SKM-1 treated with dmso at 0.1 percent for 144 hours (cell line): ENCODE results near the gene DENND5A.
"Not testable (repeated sequence)": the region's sequence is repeated elsewhere in the genome, so short reads cannot be mapped to it uniquely, and the experiment has no call there.

Experiments
- DNase-seq: peaks from one replicate; lab custom pipeline; 2025; ENCODE audit not compliant: unreplicated experiment; lab: John Stamatoyannopoulos, UW

DENND5A gene

GRCh38 chr11:9266132-9266736 lies 1.1 kb upstream of the DENND5A start:
- no peak for DNase-seq

DNA sequence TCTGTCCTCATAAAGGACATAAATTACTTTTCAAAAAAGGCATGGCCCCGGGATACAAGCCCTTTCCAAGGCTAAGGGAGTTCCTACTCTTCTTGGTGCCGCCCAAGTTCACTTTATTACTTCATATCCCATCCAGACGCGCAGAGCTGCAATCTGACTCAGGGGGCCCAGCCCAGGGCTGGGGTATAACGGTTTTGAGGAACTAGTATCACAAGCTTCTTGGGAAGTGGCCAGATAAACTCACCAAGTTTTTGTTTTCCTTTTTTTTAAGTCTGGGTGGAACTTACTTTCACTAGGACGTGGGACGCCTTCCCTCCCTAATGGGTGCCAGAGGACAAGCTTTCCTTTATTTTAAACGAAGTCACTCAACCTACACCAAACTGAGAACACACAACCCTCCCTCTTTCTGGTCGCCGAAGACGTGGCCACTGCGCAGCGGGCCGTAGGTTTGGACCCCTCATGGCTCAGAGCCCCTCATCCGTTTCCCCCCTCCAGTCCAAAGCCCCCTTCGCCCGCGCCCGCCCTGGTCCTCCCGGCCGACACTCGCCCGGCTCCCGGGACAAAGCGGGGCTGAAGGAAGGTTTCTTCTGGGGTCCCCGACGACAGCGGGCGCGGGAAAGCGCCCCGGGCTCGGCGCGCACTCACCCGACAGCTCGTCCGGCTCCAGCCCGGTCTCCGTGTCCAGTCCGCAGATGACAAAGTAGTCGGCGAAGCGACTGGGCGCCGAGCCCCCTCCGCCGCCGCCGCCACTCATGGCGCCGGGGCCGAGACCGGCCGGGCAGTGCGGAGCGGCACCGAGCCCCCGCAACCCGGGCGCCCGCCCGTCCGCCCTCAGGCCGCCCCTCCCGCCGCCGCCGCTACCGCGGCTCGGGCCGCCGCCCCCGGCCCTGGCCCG lies 587 bp downstream of the DENND5A start:
- DNase-seq = peak; percentile 91

GRCh38 chr11:9263840-9264315 lies 1.3 kb downstream of the DENND5A start:
- peak; percentile 66 for DNase-seq

GRCh38 chr11:9260838-9261146 lies 4.4 kb downstream of the DENND5A start:
- DNase-seq = not testable (repeated sequence)

GRCh38 chr11:9259981-9260837 lies 4.9 kb downstream of the DENND5A start:
- no peak for DNase-seq

DNA sequence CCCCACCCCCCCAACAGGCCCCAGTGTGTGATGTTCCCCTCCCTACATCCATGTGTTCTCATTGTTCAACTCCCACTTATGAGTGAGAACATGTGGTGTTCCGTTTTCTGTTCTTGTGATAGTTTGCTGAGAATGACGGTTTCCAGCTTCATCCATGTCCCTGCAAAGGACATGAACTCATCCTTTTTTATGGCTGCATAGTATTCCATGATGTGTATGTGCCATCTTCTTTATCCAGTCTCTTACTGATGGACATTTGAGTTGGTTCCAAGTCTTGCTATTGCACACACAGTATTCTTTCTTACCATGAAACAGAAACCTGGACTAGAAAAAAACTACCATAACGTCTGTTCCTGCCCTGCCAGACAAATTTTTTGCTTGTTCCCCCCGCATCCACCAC lies 6.9 kb downstream of the DENND5A start:
- not testable (repeated sequence) for DNase-seq

- no peak for DNase-seq
Observed at GRCh38 chr11:9254416-9254815, 10.7 kb downstream of the DENND5A start.

GRCh38 chr11:9253086-9253485 lies 12.1 kb downstream of the DENND5A start:
- DNase-seq = no peak

DNA sequence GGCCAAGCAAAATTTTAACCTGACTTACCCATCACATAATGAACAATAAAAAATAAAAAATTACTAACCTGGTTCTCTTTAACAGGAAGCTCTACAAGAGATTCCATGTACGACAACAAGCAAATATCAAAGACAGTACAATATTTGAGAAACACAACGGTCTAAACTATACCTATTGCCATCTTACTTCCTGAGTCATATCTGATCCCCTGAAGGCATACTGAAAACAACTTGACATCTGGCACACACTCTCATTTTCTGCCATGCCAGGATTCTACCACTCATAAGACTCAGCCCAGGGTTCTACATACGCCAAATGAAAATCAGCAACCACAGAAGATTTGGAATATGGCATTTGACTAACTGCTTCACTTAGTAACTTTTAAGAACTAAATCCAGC lies 13.8 kb downstream of the DENND5A start:
- no peak for DNase-seq

- DNase-seq = no peak
Observed at GRCh38 chr11:9250139-9250582, 15.0 kb downstream of the DENND5A start.

DNA sequence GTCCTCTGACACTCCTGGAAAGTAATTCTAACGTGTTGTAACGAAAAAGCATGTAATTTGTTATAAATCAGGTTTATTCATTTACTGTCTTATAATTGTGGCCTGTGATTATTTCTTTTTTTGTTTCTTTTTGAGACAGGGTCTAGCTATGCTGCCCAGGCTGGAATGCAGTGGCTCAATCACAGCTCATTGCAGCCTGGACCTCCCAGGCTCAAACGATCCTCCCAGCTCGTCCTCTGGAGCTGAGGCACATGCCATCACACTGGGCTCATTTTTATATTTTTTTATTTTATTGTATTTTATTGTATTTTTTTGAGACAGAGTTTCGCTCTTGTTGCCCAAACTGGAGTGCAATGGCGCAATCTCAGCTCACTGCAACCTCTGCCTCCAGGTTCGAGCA lies 15.9 kb downstream of the DENND5A start:
- DNase-seq = no peak

DNA sequence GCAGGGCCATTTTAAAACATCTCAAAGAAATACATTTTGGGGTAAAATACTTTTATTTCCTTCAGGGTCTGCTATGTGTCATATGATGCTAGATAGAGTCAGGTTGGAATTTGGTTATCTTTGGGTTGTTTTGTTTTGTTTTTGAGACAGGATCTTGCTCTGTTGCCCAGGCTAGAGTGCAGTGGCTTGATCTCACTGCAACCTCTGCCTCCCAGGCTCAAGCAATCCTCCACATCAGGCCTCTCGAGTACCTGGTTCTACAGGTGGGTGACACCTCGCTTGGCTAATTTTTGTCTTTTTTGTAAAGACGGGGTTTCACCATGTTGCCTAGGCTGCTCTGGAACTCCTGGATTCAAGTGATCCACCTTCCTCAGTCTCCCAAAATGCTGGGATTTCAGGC lies 17.3 kb downstream of the DENND5A start:
- DNase-seq = no peak

GRCh38 chr11:9236242-9236641 lies 28.9 kb downstream of the DENND5A start:
- DNase-seq = not testable (repeated sequence)

DNA sequence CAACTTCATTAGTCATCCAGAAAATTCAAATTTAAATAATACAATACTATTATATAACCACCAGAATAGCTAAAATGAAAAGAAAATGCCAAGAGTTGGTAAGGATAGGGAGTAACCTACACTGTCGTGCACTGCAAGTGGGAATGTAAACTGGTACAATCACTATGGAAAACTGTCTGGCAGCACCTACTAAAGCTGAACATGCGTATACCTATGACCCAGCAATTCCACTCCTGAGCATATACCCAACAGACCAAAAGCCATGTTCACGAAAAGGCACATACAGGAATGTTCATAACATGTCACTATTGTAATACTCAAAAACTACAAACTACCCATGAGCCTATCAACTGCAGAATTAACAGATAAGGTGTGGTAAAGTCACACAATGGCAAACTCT lies 32.7 kb downstream of the DENND5A start:
- no peak for DNase-seq

DNA sequence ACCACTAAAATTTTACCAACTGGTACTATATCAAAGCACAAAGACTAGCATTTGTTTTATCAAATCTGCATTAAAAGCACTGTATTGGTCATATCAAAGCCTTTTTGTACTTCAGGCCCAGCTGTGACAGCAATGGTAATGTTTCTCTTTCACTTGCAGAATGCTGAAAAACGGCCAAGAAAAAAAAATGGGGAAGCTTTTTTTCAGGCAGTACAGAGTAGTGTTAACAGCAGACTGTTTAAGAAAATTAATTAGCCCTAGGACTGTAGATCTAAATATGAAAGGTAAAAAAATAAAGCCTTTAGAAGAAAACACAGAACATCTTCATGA lies 33.3 kb downstream of the DENND5A start:
- DNase-seq = no peak

DNA sequence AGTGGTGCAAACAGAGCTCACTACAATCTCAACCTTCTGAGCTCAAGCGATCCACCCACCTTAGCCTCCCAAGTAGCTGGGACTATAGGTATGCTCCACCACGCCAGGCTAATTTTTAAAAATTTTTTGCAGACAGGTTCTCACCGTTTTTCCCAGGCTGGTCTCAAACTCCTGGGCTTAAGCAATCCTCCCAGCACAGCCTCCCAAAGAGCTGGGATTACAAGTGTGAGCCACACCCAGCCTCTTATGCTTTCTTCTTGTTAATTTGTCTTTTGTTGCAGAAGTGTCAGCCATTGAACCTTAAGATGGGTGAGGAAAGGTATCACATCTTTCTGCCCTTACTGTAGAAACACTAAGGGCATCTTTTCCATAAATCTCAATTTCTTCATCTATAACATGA lies 34.9 kb downstream of the DENND5A start:
- DNase-seq = no peak

DNA sequence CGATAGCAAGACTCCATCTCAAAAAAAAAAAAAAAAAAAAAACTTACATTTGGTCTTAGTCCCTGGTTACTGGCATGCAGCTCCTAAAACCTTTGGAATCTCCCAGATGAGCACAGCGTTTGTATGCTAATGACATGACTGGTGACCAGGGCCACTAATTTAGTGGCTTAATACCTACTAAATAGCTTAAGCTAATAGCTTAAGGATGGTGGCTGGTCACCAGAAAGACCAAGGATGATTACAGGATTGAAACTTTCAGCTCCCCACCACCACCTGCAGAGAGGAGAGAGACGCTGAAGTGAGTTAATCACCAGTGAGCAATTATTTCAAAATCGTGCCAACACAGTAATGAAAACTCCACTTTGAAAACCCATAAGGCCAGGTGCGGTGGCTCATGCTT lies 37.1 kb downstream of the DENND5A start:
- DNase-seq = no peak

- DNase-seq = no peak
Observed at GRCh38 chr11:9225748-9226298, 39.3 kb downstream of the DENND5A start.

DNA sequence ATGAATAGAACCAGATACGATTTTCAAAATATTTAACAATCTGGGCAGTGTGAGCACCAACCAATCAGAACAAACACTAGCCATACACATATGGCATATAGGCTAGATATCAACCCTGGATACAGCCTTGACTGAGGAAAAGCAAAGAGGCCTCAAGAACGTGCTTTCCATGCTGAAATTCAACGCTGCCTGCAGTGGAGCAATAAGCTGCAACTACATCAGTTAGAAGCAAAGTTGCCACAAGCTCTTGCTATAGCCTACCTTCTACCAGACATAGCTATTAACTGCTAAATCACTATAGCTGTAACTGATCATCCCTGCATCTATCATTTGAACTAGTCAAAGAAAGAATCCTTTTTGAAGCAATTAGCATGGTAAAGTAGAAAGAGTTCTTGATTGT lies 42.5 kb downstream of the DENND5A start:
- no peak for DNase-seq

GRCh38 chr11:9220853-9221252 lies 44.3 kb downstream of the DENND5A start:
- DNase-seq = not testable (repeated sequence)

DNA sequence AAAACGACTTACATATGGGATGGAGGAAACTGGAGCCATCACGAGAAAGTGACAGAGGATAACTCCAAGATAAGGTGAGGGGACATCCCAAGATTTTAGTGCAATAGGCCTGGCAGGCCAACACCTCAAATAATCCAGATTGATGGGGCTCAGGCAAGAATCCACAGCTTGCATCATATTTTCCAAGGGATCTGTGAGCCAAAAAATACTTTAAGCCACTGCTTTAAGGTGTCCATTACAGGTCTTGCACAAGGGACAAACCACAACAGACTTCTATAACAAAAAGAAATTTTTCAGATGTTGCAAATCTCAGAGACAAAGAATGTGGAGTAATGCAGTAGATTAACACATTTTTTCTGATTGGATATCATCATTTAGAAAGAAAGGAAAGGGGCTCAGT lies 45.6 kb downstream of the DENND5A start:
- DNase-seq = no peak
